ENCODE results near the gene ABL2.
A peak's percentile ranks its signal among the peaks of the same experiment; 100 is the strongest.
"Not testable (repeated sequence)": the region's sequence is repeated elsewhere in the genome, so short reads cannot be mapped to it uniquely, and the experiment has no call there.

Gene ABL2

GRCh38 chr1:179170468-179170770, 59.1 kb downstream of the ABL2 start:
- DNase-seq (ENCODE audit: low read depth, low spot score): not testable (repeated sequence)

- no peak for DNase-seq (ENCODE audit: low read depth, low spot score)
Measured at GRCh38 chr1:179169616-179170467, 59.6 kb downstream of the ABL2 start.

GRCh38 chr1:179168536-179168935, 60.9 kb downstream of the ABL2 start:
- no peak for DNase-seq (ENCODE audit: low read depth, low spot score)

GRCh38 chr1:179167955-179168354, 61.5 kb downstream of the ABL2 start:
- no peak for DNase-seq (ENCODE audit: low read depth, low spot score)

- no peak for DNase-seq (ENCODE audit: low read depth, low spot score)
Measured at GRCh38 chr1:179167418-179167777, 62.1 kb downstream of the ABL2 start.

- no peak for DNase-seq (ENCODE audit: low read depth, low spot score)
Measured at GRCh38 chr1:179166663-179167417, 62.6 kb downstream of the ABL2 start.

GRCh38 chr1:179164494-179164893, 65.0 kb downstream of the ABL2 start:
- DNase-seq (ENCODE audit: low read depth, low spot score): peak; percentile 38

- no peak for DNase-seq (ENCODE audit: low read depth, low spot score)
Measured at GRCh38 chr1:179156708-179157107, 72.8 kb downstream of the ABL2 start.

GRCh38 chr1:179156026-179156425, 73.5 kb downstream of the ABL2 start:
- DNase-seq (ENCODE audit: low read depth, low spot score): no peak

GRCh38 chr1:179155615-179156014, 73.9 kb downstream of the ABL2 start:
- no peak for DNase-seq (ENCODE audit: low read depth, low spot score)

- DNase-seq (ENCODE audit: low read depth, low spot score): no peak
Measured at GRCh38 chr1:179154437-179154836, 75.0 kb downstream of the ABL2 start.

- no peak for DNase-seq (ENCODE audit: low read depth, low spot score)
Measured at GRCh38 chr1:179153217-179153616, 76.3 kb downstream of the ABL2 start.

GRCh38 chr1:179151908-179152682, 77.4 kb downstream of the ABL2 start:
- no peak for DNase-seq (ENCODE audit: low read depth, low spot score)

GRCh38 chr1:179146911-179147310, 82.6 kb downstream of the ABL2 start:
- no peak for DNase-seq (ENCODE audit: low read depth, low spot score)

GRCh38 chr1:179146476-179146875, 83.0 kb downstream of the ABL2 start:
- DNase-seq (ENCODE audit: low read depth, low spot score): no peak

GRCh38 chr1:179145521-179145920, 84.0 kb downstream of the ABL2 start:
- no peak for DNase-seq (ENCODE audit: low read depth, low spot score)

GRCh38 chr1:179144626-179145025, 84.9 kb downstream of the ABL2 start:
- DNase-seq (ENCODE audit: low read depth, low spot score): no peak

- DNase-seq (ENCODE audit: low read depth, low spot score): no peak
Measured at GRCh38 chr1:179143322-179143721, 86.2 kb downstream of the ABL2 start.

- no peak for DNase-seq (ENCODE audit: low read depth, low spot score)
Measured at GRCh38 chr1:179142889-179143299, 86.6 kb downstream of the ABL2 start.

- no peak for DNase-seq (ENCODE audit: low read depth, low spot score)
Measured at GRCh38 chr1:179141592-179142251, 87.8 kb downstream of the ABL2 start.

GRCh38 chr1:179138755-179139154, 90.7 kb downstream of the ABL2 start:
- not testable (repeated sequence) for DNase-seq (ENCODE audit: low read depth, low spot score)

Data from iPS DF 19.7 (cell line).